Activated CD8-positive, alpha-beta T cell treated with anti-CD3 and anti-CD28 coated beads for 36 hours (primary cell): Measurements from ENCODE around the gene SACM1L. TPM values are rescaled to one million over a fixed set of nuclear protein-coding genes. Genes with fewer than 3 reads are reported as not detected.

Experiments used
- ATAC-seq: fragments of 200-7000 bp; cut with Tn5 transposase; one replicate; pipeline ENCODE4 v1.10.0; 2021; ENCODE audit warnings: mild to moderate bottlenecking, moderate library complexity
- CTCF ChIA-PET: fragments of 350-600 bp; sonication (Branson Sonifier 250); formaldehyde crosslinking; loops from one replicate; lab custom pipeline; 2021; ENCODE audit warnings: antibody characterized with exemption; lab: Charles Lee
- POLR2A ChIA-PET: fragments of 350-600 bp; sonication (Branson Sonifier 250); formaldehyde crosslinking; loops from one replicate; lab custom pipeline; 2021; ENCODE audit warnings: antibody characterized with exemption; lab: Charles Lee
- DNase-seq: peaks from one replicate; pipeline ENCODE4 v3.0.0-alpha.2; 2020
- H3K27ac Mint-ChIP-seq: one replicate; pipeline ENCODE4 v1.8.0; 2021; ENCODE audit warnings: mild to moderate bottlenecking, mixed read lengths
- H3K27me3 Mint-ChIP-seq: one replicate; pipeline ENCODE4 v1.8.0; 2021; ENCODE audit warnings: mixed read lengths
- H3K36me3 Mint-ChIP-seq: one replicate; pipeline ENCODE4 v1.8.0; 2021; ENCODE audit warnings: low read depth, mixed read lengths
- H3K4me1 Mint-ChIP-seq: one replicate; pipeline ENCODE4 v1.8.0; 2021; ENCODE audit warnings: low read depth, mixed read lengths
- H3K4me3 Mint-ChIP-seq: one replicate; pipeline ENCODE4 v1.8.0; 2021; ENCODE audit warnings: mild to moderate bottlenecking, moderate library complexity, mixed read lengths
- H3K9me3 Mint-ChIP-seq: one replicate; pipeline ENCODE4 v1.8.0; 2021; ENCODE audit warnings: mixed read lengths
- intact Hi-C: fragments of 100-400 bp; cut with micrococcal nuclease; formaldehyde crosslinking; loops from one replicate; pipeline ENCODE4 v1.10.0; 2022
- total RNA-seq, 2 experiments: library from RNA; stranded (reverse); gene quantifications; one replicate each; pipeline ENCODE4 v1.2.3, GENCODE V29; 2021
- TF ChIP-seq, protein P1 (sequence below): fragments of 200-600 bp; IDR thresholded peaks from one replicate; pipeline ENCODE4 v1.8.0; 2022; ENCODE audit warnings: antibody characterized with exemption, mild to moderate bottlenecking

The SACM1L gene
- total RNA-seq, 2 experiments from 2014 or later, result 52.6 to 56.0 TPM

DNA sequence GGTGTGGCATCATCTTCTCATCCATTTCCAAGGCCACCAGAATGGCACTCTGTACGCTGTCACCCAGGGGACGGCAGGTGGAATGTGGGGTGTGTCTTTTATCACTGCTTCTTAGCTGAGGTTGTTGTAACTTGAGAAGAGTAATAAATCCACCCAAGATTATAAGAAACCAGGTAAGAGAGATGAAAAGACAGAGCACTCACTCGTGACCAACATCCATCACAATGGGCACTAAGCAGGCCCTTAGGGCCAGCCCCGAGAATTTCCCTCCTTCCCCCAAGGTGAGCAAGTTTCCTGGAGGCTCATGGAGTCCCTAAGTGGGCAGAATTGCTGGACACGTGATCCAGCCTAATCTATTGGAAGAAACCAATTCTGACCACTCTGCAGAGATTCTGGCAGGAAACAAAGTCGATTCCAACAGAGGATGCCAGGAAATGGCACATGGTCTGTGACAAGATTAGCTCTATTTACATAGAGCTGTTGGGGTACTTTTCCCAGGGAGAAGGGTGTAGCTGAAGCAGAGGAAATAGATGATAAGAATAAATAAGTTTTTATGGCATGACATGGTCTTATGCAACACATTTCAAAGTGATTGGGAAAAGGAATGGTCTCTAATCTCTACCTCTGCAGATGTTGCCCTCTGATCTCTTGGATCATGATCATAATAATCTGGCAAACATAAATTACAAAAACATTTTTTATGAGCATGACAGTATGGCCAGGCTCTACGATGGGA lies 84.7 kb downstream of the SACM1L start:
- Mint-ChIP-seq H3K36me3 (no peaks in the 10 kb centered on the region), H3K27me3 (peaks cover 9% of the 10 kb centered on the region), H3K27ac (no peak overlapping the region), H3K4me3 (no peak overlapping the region), H3K4me1 (peaks cover 13% of the 10 kb centered on the region), H3K9me3 (no peaks in the 10 kb centered on the region)
- intact Hi-C loops, result no loop called here
- TF ChIP-seq, protein P1, sequence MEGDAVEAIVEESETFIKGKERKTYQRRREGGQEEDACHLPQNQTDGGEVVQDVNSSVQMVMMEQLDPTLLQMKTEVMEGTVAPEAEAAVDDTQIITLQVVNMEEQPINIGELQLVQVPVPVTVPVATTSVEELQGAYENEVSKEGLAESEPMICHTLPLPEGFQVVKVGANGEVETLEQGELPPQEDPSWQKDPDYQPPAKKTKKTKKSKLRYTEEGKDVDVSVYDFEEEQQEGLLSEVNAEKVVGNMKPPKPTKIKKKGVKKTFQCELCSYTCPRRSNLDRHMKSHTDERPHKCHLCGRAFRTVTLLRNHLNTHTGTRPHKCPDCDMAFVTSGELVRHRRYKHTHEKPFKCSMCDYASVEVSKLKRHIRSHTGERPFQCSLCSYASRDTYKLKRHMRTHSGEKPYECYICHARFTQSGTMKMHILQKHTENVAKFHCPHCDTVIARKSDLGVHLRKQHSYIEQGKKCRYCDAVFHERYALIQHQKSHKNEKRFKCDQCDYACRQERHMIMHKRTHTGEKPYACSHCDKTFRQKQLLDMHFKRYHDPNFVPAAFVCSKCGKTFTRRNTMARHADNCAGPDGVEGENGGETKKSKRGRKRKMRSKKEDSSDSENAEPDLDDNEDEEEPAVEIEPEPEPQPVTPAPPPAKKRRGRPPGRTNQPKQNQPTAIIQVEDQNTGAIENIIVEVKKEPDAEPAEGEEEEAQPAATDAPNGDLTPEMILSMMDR, result no peak
- POLR2A ChIA-PET, result no interaction called here
- CTCF ChIA-PET, result interaction anchor here (1.1 to 2.9 kb wide), 2 partner anchors 12 to 305 kb away, joined by 3 to 10 read pairs; no protein-coding TSS in a partner anchor
- no peak for ATAC-seq
- DNase-seq, result no peak

DNA sequence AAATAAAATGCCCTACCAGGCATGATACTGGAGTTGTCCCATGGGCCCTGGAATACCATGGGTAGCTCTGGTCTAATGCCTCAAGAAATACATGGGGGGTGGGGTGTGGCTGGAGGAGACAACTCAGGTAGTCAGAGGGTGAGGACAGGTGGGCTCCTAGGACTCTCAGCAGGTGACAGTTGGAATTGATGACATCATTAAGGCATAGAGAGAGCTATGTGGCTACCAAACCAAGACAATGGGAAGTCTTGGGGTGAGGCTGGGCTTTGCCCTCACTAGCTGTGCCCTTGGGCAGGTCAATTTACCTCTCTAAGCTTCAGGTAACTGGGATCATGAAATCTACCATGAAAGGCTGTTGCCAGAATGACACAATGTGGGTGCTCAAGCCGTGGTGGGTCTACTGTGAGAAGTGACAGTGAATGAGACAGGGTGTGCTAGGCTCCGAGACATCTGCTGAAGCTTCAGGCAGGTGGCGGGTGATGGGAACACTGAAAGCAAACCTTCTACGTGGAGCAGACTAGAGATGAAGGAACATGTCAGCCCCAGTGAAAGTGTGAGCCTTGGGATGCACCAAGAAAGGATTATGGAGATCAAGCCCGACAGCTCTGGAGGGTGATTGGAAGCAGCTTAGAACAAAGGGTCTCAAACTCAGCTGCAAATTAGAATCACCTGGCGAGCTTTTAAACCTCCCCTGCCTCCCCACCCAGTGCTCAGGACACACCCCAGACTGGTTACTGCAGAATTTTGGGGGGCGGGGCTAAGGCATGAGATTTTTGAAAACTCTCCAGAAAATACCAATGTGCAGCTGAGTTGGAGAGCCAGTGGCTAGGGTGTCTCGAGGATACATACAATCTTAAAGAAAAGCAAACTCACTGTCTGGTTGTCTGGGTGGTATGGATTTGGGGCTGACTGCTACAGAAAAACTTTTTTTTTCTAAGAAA lies 85.7 kb downstream of the SACM1L start:
- TF ChIP-seq, protein P1, result no peak
- ATAC-seq, result no peak
- peaks cover 13% of the 10 kb centered on the region for H3K4me1 Mint-ChIP-seq
- POLR2A ChIA-PET, result no interaction called here
- H3K27me3 Mint-ChIP-seq, result peaks cover 9% of the 10 kb centered on the region
- no peak overlapping the region for H3K4me3 Mint-ChIP-seq
- CTCF ChIA-PET, result interaction anchor here (0.9 to 2.9 kb wide), 3 partner anchors 13 to 304 kb away, joined by 3 to 10 read pairs (median 3); no protein-coding TSS in a partner anchor
- intact Hi-C loops, result no loop called here
- no peak overlapping the region for H3K27ac Mint-ChIP-seq
- DNase-seq, result no peak
- H3K36me3 Mint-ChIP-seq, result no peaks in the 10 kb centered on the region
- H3K9me3 Mint-ChIP-seq, result no peaks in the 10 kb centered on the region

DNA sequence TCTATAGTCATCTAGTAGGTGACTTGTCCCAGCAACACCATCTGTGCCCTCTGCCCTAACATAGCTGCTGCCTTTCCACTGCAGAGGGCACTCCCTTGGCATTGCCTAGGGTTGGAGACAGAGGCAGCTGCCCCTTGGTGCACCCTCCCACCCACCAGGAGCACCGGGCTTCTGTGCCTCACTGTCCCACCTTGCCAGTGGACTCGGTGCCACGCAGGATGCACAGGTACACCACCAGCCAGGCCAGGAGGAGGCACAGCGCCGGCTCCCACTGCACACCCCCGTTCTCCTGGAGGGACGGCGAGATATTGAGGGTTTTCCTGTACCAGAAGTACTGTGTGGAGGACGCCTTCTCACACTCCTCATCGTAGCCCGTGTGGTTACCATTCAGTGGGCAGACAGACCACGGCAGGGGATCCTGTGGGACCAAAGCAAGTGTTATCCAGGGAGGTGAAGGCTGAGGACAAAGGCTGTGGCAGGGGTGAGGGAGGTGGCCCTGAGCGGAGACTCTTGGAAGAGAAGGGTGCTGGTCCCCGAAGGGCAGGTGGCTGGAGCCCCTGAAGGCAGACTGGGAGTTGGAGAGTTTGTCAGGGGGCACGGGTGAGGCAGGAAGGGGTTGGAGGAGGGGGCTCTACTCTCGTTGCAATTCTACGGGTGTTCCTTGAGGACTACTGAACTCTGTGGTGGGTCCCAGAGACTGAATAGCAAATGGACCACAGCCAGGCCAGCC lies 86.5 kb downstream of the SACM1L start:
- peaks cover 13% of the 10 kb centered on the region for H3K4me1 Mint-ChIP-seq
- POLR2A ChIA-PET, result no interaction called here
- H3K27ac Mint-ChIP-seq, result no peak overlapping the region
- no peak for ATAC-seq
- TF ChIP-seq, protein P1, result no peak
- no peak for DNase-seq
- H3K4me3 Mint-ChIP-seq, result no peak overlapping the region
- CTCF ChIA-PET, result interaction anchor here (2.0 to 2.9 kb wide), 2 partner anchors 14 to 303 kb away, joined by 5 to 10 read pairs; no protein-coding TSS in a partner anchor
- intact Hi-C loops, result no loop called here
- no peaks in the 10 kb centered on the region for H3K36me3 Mint-ChIP-seq
- no peaks in the 10 kb centered on the region for H3K9me3 Mint-ChIP-seq
- H3K27me3 Mint-ChIP-seq, result peaks cover 9% of the 10 kb centered on the region

DNA sequence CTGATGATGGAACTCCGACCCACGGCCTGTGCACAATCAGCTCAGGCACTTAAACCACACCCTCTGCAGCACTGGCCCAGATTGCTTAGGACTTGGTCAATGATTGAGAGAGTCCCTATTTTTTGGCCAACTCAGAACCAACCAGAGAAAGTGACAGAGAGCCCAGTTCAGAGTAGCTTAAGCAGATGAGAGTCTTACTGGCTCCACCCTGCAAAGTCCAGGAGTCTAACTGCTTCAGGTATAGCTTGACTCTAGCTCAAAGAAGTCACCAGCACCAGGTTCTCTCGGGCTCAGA lies 87.1 kb downstream of the SACM1L start:
- ChIA-PET POLR2A (no interaction called here), CTCF (interaction anchor here (1.8 to 2.9 kb wide), 3 partner anchors 15 to 303 kb away, joined by 5 to 10 read pairs (median 7); no protein-coding TSS in a partner anchor)
- Mint-ChIP-seq H3K27ac (no peak overlapping the region), H3K27me3 (peaks cover 9% of the 10 kb centered on the region), H3K4me3 (no peak overlapping the region), H3K36me3 (no peaks in the 10 kb centered on the region), H3K9me3 (no peaks in the 10 kb centered on the region), H3K4me1 (peaks cover 13% of the 10 kb centered on the region)
- DNase-seq (no peak), ATAC-seq (no peak)
- intact Hi-C loops, result no loop called here
- TF ChIP-seq, protein P1, result no peak
